Adrenal gland (tissue), 12 donors: ENCODE measurements around the gene APLP2. TPM values are rescaled to one million over a fixed set of nuclear protein-coding genes. Genes with fewer than 3 reads are reported as not detected.

Experiments used
- DNase-seq, 7 donors: peaks; one replicate each; pipeline ENCODE4 v3.0.0-alpha.2; 2019 to 2020
- H3K27ac ChIP-seq, 5 donors: fragments of 200-600 bp; sonication (generic) in 4 of 5; 1 replicate in 3 of 5; 2 replicates in 2 of 5; pipeline versions ENCODE4 v1.5.1 to v1.8.0; 2016 to 2020; ENCODE audit warnings: mild to moderate bottlenecking in 1 of 5
- H3K27me3 ChIP-seq: fragments of 200-600 bp; 2 replicates; pipeline ENCODE4 v1.8.0; 2021
- H3K36me3 ChIP-seq, 2 donors: fragments of 200-600 bp; replicated peaks in 1 of 2; 1 replicate in 1 of 2; 2 replicates in 1 of 2; pipeline versions ENCODE4 v1.5.1 to v1.8.0; 2018 to 2022
- H3K4me1 ChIP-seq, 2 donors: fragments of 200-600 bp; replicated peaks in 1 of 2; 1 replicate in 1 of 2; 2 replicates in 1 of 2; pipeline versions ENCODE4 v1.5.1 to v1.8.0; 2018 to 2021
- H3K4me3 ChIP-seq, 4 donors: fragments of 200-600 bp; sonication (generic) in 3 of 4; one replicate each; pipeline ENCODE4 v1.5.1; 2016 to 2018
- H3K9me3 ChIP-seq, 3 donors: fragments of 200-600 bp; sonication (generic) in 1 of 3; replicated peaks in 1 of 3; 1 replicate in 2 of 3; 2 replicates in 1 of 3; pipeline versions ENCODE4 v1.5.1 to v1.8.0; 2016 to 2021
- POLR2A ChIP-seq, 2 donors: fragments of 450-650 bp; IDR thresholded peaks; one replicate each; pipeline ENCODE4 v1.6.1; 2017; ENCODE audit warnings: antibody characterized with exemption in 2 of 2, mild to moderate bottlenecking in 2 of 2, moderate library complexity in 1 of 2
- WGBS, 4 donors: extraction: QIAGEN DNeasy Blood & Tissue Kit in 2 of 4; methylation state at CpG; one replicate each; pipeline versions ENCODE4 v1.1.5 to v1.1.7; 2013 to 2017; 5-methylcytosine and 5-hydroxymethylcytosine counted together
- intact Hi-C, 2 donors: fragments of 100-400 bp; cut with DNase I; formaldehyde crosslinking; loops; one replicate each; pipeline versions ENCODE4 v1.14.1 to v1.15.0; 2022 to 2023
- polyA plus RNA-seq, 3 donors: library from polyadenylated mRNA; stranded (reverse); fragments of 200-250 nt in 2 of 3; fragments of 350-450 nt in 1 of 3; fragmentation: Illumina TruSeq in 1 of 3; extraction: RNeasy Lipid Tissue Mini Kit (QIAGEN cat#74804) in 1 of 3; gene quantifications; one replicate each; pipeline ENCODE4 v1.2.3, GENCODE V29; 2013 to 2014
- total RNA-seq, 9 donors: library from RNA; depleted of rRNA in 4 of 9; stranded (reverse); fragments of >200 nt in 4 of 9; fragments of 120-200 nt in 1 of 9; fragmentation: NEBNext Ultra II Directional in 1 of 9; extraction: Animal tissue kit (Norgen Biotek cat#: 25700) in 1 of 9; gene quantifications; one replicate each; pipeline versions ENCODE4 v1.1.0 to v1.2.4, GENCODE V29; 2013 to 2023
- TF ChIP-seq, protein P1 (sequence below), 6 experiments: fragments of 450-650 bp in 4 of 6; fragments of 200-600 bp in 2 of 6; sonication (generic) in 1 of 6; IDR thresholded peaks; 1 replicate in 5 of 6; 2 replicates in 1 of 6; pipeline versions ENCODE4 v1.5.1 to v1.8.0; 2016 to 2021; ENCODE audit warnings: antibody characterized with exemption in 6 of 6, mild to moderate bottlenecking in 2 of 6, moderate library complexity in 1 of 6
- donor health status: healthy with polysubstance abuse.
- donor health status: Bipolar disorder and iron deficiency.
- donor health status: DM: yes; HTN: yes; CAD: no.
- donor health status: DM: no; HTN: no; CAD: no.
- donor health status: DM: no; HTN: no; CAD: no.
- donor health status: DM: yes; HTN: yes; CAD: no.

Gene APLP2
- total and polyA plus RNA-seq, 12 donors = 85.0 to 374 (median 273) TPM

DNA sequence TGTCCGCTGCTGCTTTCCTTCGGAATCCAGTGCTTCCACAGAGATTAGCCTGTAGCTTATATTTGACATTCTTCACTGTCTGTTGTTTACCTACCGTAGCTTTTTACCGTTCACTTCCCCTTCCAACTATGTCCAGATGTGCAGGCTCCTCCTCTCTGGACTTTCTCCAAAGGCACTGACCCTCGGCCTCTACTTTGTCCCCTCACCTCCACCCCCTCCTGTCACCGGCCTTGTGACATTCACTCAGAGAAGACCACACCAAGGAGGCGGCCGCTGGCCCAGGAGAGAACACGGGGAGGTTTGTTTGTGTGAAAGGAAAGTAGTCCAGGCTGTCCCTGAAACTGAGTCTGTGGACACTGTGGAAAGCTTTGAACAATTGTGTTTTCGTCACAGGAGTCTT is 74.4 kb downstream of the APLP2 start:
- peaks cover 0 to 21% of the 10 kb centered on the region in 2 donors for H3K36me3 ChIP-seq
- H3K4me1 ChIP-seq = peaks cover 26 to 28% of the 10 kb centered on the region in 2 donors
- no peak overlapping the region for H3K4me3 ChIP-seq
- TF ChIP-seq, protein P1, sequence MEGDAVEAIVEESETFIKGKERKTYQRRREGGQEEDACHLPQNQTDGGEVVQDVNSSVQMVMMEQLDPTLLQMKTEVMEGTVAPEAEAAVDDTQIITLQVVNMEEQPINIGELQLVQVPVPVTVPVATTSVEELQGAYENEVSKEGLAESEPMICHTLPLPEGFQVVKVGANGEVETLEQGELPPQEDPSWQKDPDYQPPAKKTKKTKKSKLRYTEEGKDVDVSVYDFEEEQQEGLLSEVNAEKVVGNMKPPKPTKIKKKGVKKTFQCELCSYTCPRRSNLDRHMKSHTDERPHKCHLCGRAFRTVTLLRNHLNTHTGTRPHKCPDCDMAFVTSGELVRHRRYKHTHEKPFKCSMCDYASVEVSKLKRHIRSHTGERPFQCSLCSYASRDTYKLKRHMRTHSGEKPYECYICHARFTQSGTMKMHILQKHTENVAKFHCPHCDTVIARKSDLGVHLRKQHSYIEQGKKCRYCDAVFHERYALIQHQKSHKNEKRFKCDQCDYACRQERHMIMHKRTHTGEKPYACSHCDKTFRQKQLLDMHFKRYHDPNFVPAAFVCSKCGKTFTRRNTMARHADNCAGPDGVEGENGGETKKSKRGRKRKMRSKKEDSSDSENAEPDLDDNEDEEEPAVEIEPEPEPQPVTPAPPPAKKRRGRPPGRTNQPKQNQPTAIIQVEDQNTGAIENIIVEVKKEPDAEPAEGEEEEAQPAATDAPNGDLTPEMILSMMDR (IDR thresholded peaks at IDR 0.05) = no peak
- TF ChIP-seq POLR2A (IDR thresholded peaks at IDR 0.05) = peak in 1 of 2 donors; percentile 8
- WGBS, 4 donors = 60 to 65% (median 63%) methylated on average over 10 of the region's 10 CpGs
- H3K9me3 ChIP-seq = no peaks in the 10 kb centered on the region
- peak in 2 of 7 donors; percentile 37 to 38 for DNase-seq
- intact Hi-C loops = no loop called here
- no peaks in the 10 kb centered on the region for H3K27me3 ChIP-seq
- peak overlapping the region in 4 of 5 donors; percentile 51 to 69 (median 60) for H3K27ac ChIP-seq

DNA sequence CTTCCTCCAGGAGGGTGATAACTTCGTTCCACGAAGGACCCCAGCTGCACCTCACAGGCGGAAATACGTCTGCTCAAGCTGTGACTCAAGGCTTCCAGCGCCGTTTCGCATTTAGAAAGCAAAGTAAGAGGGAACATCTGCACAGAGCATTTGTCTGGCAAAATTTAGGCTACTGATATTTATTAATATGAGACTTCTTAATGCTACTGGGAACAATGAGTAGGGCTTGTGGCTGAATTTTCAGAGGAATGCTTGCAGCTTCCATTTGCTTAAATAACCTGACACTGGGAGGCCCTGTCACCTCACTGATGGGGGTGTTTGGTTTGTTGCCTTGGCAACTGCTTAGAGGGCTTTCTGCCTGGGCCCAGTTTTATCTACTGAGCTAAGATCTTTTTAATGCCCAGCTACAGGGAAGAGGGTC is 75.2 kb downstream of the APLP2 start:
- H3K27ac ChIP-seq = peak overlapping the region; percentile 23 to 88 (median 55)
- H3K9me3 ChIP-seq = no peaks in the 10 kb centered on the region
- H3K36me3 ChIP-seq = peaks cover 0 to 21% of the 10 kb centered on the region in 2 donors

DNA sequence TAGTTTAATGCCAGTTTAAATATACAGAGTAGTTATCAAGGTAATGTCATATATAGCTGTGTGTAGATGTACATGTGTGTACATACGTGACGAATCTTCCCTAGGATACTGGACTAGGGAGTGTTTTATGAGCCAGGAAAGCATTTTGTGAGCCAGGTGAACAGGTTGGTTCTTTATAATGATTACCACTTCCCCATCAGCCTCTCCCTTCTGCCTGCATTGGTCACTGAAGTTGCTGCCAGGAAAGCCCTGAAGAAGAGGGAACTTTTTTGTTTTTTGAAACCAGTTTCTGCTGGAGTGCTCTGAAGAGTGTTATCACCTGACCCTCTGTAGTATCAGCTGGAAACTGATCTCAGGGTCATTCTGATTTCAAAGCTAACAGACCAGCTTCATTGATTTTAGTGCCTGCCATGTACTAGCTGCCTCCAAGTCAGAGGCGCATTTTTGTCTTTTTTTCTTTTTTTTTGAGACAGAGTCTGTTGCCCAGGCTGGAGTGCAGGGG is 75.7 kb downstream of the APLP2 start:
- TF ChIP-seq, protein P1 (IDR thresholded peaks at IDR 0.05) = no peak
- TF ChIP-seq POLR2A (IDR thresholded peaks at IDR 0.05) = peak in 1 of 2 donors; percentile 17
- peaks cover 26 to 28% of the 10 kb centered on the region in 2 donors for H3K4me1 ChIP-seq
- no peak overlapping the region for H3K4me3 ChIP-seq
- intact Hi-C loops = no loop called here
- no peaks in the 10 kb centered on the region for H3K9me3 ChIP-seq
- DNase-seq = peak in 2 of 7 donors; percentile 49 to 57
- H3K36me3 ChIP-seq = peaks cover 0 to 21% of the 10 kb centered on the region in 2 donors
- no peaks in the 10 kb centered on the region for H3K27me3 ChIP-seq
- WGBS, 4 donors = 51 to 79% (median 77%) methylated on average over 3 of the region's 3 CpGs
- H3K27ac ChIP-seq = peak overlapping the region; percentile 7 to 88 (median 55)

More for the DNA sequence above, 75.2 kb downstream of the APLP2 start:
- TF ChIP-seq, protein P1 (IDR thresholded peaks at IDR 0.05) = no peak
- no peak for TF ChIP-seq POLR2A (IDR thresholded peaks at IDR 0.05)
- no peak overlapping the region for H3K4me3 ChIP-seq
- no peak for DNase-seq
- intact Hi-C loops = no loop called here
- 63 to 88% (median 81%) methylated on average over 7 of the region's 7 CpGs for WGBS, 4 donors
- no peaks in the 10 kb centered on the region for H3K27me3 ChIP-seq
- peaks cover 26 to 28% of the 10 kb centered on the region in 2 donors for H3K4me1 ChIP-seq

DNA sequence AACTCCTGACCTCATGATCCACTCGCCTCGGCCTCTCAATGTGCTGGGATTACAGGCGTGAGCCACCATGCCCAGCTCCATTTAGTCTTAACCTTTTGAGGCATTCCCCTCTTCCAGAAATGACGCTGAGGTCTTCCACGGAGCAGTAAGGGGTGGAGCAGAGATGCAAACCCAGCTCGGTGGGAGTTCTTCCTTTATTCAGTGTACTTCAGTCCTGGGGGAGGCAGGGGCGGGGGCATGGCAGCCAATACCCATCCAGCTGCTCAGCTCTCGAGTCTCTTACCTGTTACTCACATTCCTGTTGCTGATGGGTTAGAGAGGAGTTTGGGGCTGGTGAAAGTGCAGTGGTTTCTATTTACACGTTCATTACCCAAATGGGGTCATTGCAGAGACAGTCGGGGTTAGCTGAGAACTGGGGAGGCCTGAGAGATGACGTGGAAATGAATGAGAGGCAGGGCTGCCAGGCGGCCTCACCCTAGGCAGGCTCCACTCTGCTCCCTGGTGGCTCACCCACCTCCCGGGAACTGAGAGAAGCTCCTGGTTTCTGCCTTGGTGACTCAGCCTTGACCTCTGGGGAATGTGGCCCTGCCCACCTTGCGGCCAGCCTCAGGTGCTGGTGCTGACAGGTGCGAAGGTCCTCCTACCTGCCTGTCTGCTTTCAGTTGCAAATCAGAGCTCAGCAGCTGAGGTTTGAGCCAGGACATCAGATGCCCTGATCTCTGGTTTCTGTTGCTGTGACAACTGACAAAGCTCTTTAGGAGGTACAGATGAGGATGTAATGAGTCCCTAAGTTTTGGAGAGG is 76.5 kb downstream of the APLP2 start:
- intact Hi-C loops = no loop called here
- 66 to 77% (median 73%) methylated on average over 13 to 15 of the region's 15 CpGs for WGBS, 4 donors
- Histone ChIP-seq H3K9me3 (no peaks in the 10 kb centered on the region), H3K27ac (peak overlapping the region in 3 of 5 donors; percentile 55 to 88 (median 58)), H3K4me1 (peaks cover 26 to 28% of the 10 kb centered on the region in 2 donors), H3K27me3 (no peaks in the 10 kb centered on the region), H3K4me3 (no peak overlapping the region), H3K36me3 (peaks cover 0 to 21% of the 10 kb centered on the region in 2 donors)
- DNase-seq = peak in 5 of 7 donors; percentile 43 to 73 (median 52)
- TF ChIP-seq POLR2A (IDR thresholded peaks at IDR 0.05) = no peak
- TF ChIP-seq, protein P1 (IDR thresholded peaks at IDR 0.05) = peak in 2 of 6 experiments; percentile 13 to 15
